Stimulated activated CD8-positive, alpha-beta memory T cell treated with anti-CD3 and anti-CD28 coated beads, Interleukin-12 subunit alpha, Interleukin-12 subunit beta, amount 100 ng/mL, for 4 hours (primary cell): Measurements from ENCODE around the gene C21orf91.

Source experiments
- DNase-seq: peaks from one replicate; pipeline ENCODE4 v3.0.0-alpha.2; 2020; ENCODE audit warnings: low read depth

The C21orf91 gene

DNA sequence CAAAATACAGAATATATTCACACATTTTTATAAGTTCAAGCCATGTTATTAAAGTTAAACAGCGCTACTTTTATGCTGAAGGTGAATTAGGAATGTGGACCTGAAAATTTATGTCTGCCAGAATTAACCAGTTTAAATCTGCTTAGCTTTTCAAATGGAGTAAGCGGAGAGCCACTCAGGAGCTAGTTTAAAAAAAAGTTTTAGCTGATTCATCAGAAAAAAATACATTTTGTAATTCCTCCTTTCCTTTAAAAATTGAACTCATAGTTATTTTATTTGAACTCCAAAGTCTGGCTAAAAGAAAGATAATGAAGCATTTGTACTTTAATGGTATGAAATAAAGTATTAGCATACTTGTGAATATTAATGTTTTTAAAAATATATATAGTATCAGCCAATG is 21.2 kb downstream of the C21orf91 start:
- no peak for DNase-seq

DNA sequence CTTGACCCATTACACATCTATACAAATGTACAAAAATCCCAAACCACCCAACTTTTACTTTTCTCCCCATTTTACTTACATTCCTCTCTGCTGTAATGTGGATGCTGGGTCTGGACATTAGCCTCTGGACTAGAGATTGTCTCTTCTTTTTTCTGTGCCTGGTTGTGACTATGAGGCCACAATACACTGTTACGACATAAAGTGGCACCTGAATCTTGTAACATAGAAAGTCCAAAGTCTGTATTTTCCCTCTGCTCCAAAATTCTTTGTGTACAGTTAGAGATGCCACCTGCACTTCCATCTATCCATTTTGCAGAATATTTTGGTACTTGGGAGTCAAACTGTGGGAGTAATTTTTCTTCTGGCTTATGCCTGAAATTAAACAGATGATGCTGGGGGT is 22.7 kb downstream of the C21orf91 start:
- DNase-seq = no peak

DNA sequence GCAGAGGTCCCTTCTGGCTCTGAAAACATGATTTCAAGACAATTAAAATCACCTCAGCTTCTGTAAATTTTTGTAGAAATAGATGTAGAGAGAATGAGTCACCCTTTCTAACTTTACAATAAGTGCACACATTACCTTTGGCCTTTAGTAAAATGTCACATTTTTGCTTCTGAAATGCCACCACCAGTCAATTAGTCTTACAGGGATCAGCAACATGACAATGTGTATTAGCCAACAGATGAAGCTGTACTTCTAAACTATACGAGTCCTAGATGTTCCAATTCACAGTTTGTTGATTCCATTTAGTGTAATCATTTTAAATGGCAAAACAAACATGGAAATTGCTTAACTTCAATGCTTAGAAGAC is 23.1 kb downstream of the C21orf91 start:
- no peak for DNase-seq

DNA sequence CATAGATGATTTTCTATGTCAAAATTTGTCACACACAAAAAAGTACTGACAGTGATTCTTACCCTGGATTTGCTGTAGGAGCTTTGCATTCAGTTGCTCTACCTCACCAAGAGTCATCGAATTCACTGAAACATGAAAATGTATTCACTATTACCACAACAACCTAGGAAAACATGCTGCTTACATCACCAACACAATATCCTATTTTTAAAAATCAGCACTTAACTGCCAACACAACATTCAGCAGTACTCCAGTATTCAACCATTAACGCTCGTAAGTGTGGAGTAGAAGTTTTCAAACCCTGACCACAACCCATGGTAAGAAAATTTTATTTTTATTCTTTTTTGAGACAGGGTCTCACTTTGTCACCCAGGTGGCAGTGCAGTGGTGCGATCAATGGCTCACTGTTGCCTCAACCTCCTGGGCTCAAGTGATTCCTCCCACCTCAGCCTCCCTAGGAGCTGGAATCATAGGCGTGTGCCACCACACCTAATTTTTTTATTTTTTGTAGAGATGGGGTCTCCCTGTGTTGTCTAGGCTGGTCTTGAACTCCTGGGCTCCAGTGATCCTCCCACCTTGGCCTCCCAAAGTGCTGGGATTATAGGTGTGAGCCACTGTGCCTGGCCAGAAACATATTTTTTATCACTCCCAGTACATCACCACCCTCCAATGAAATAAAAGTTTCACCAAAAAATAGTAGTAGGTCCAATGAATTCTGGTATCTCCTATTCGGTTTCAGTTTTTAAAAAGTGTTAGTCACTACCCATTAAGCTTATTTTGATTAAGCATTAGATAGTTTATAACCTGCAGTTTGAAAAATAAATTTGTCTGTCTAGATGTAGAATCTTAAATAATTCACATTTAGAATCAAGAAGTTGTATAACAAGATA is 23.8 kb downstream of the C21orf91 start:
- DNase-seq = no peak

DNA sequence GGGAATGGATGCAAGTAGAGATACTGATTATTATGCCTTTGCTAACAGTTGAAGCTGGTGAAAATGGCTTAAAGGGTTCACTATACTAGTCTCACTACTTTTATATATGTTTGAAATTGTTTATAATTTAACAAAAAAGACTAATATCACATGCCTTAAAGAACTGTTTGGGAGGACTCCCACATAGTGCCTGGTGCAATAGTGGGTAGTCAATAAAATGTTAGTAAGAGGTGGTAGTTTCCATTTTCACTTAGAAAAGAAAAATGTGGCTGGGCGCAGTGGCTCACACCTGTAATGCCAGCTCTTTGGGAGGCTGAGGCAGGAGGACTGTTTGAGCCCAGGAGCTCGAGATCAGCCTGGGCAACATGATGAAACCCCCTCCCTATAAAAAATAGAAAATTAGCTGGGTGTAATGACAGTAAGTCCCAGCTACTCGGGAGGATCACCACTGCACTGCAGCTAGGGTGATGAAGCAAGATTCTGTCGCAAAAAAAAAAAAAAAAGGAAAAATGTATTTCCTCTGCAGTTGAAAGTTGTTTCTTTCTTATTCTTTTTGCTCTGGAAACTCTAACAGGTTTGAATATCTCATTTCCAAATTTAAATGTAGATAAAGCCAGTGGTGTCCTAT is 24.5 kb downstream of the C21orf91 start:
- no peak for DNase-seq

DNA sequence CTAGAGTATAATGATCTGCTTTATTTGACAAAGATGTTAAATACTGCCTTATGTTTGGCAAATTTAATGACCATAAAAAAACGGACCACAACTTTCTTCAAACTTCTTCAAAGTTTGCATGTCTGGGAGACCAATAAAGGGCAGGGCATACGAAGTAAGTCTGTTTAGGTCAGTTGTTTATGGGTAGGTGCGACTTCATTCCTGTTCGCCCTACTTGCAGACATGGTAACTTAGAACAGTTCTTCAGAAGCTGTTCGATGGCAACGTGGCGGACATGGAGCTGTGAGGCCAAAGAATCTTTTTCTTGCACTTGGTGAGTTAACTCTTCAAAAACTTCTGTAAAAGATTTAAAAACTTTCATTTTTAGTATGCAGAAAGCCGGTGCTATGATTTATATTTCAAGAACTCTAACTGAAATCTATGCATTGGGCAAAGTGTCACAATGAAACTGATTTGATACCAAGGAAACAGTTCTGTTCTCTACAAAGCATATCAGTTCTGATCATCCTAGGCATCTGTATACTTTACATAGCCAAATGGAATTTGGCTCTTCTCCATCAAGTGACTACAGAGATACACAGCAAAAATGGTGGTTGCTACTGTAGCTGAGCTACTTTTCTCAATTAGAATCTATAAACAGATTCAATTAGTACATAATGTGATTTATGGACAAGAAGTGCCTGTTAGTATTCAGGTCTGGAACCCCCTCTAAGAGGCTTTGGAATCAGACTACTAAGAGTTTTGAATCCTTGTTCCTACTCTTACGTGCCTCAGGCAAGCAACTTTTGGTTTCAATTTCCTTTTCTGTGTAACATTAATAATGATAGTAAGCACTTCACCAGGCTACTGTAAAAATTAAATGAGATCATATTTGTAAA is 25.7 kb downstream of the C21orf91 start:
- no peak for DNase-seq

DNA sequence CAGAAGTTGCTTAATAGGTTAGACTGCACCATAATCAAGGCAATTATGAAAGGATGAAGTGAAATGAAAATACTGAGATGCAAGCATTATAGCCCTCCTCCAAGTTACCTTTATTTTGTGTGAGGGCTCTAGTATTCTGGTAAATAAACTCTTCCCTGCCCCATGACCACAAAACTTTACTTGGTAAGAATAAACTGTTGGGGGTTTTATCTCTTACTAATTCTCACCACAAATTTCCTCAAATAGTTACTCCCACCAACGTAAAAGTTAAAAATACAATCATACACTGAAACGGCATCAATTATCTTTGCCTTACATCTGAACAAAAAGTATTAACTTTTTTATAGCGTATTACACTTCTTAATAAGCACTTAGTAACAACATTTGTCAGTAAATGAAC is 29.5 kb downstream of the C21orf91 start:
- no peak for DNase-seq

DNA sequence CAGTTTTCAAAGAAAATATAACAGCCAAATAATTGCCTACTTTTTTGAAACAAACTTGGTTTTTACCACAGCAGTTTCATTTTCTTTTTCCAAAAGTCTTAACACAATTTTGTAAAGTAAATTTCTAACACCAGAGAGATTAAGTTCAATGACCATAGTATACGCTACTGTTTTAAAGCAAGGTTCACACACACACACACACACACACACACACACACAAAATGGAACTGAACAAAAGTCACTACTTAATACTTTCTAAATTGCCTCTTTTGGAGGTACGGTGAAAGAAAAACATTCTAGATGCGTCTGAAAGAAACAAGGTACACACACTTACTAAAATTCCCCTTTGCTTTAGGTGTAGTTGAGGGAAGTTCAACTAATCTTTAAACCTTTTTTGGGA is 30.1 kb downstream of the C21orf91 start:
- DNase-seq = no peak

DNA sequence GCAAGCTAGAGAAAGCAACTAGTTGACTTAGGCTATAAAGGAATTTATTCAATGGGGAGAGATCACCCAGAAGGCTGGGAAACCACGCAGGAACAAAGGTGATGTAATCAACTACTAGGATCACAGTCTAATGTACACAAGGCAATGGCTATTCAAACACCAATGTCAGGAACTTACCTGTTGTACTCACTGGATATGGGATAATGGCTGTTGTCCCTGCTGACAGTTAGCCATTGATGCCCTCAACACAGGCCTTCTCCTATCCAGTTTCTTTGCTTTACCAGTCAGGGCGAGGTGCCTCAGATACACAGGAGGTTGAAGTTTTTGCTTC is 32.3 kb downstream of the C21orf91 start:
- DNase-seq = no peak

DNA sequence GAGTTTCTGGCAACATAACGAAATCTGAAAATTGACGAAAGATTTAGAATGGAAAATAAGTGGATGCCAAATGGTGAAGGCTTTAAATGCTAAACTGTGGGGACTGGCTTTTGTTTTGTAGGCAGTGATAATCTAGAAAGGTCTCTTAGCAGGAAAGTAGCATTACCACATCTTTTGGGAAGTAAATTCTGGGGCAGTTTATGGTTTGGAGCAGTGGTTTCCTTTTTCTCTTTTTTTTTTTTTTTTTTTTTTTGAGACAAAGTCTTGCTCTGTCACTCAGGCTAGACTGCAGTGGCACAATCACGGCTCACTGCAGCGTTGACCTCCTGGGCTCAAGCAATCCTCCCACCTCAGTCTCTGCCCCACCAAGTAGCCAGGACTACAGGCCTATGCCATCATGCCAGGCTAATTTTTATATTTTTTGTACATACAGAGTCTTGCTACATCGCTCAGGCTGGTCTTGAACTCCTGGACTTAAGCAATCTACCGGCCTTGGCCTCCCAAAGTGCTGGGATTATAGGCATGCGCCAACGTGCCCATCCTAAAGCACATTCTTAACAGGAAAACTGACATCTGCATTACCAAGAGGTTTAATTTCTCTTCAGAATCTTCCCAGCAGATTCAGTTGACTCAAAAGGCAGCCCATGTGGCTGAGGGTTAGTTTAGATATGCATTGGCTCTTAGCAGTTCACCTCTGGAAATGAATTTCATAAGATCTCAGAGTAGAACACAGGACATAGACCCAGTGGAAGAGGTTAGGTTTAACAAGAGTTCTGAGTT is 32.9 kb downstream of the C21orf91 start:
- no peak for DNase-seq

DNA sequence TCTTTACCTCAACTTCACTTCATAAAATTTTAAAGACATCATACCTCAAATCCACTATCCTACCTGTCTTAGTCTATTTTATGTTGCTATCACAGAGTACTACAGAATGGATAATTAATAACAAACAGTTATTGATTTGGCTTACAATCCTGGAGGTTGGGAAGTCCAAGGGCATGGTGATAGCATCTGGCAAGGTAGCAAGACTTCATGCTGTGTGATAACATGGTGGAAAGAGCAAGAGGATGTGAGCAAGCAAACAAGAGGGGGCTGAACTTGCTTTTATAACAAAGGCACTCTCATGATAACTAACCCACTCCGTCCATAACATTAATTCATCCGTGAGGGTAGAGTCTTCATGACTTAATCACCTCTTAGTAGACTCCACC is 33.8 kb downstream of the C21orf91 start:
- no peak for DNase-seq

DNA sequence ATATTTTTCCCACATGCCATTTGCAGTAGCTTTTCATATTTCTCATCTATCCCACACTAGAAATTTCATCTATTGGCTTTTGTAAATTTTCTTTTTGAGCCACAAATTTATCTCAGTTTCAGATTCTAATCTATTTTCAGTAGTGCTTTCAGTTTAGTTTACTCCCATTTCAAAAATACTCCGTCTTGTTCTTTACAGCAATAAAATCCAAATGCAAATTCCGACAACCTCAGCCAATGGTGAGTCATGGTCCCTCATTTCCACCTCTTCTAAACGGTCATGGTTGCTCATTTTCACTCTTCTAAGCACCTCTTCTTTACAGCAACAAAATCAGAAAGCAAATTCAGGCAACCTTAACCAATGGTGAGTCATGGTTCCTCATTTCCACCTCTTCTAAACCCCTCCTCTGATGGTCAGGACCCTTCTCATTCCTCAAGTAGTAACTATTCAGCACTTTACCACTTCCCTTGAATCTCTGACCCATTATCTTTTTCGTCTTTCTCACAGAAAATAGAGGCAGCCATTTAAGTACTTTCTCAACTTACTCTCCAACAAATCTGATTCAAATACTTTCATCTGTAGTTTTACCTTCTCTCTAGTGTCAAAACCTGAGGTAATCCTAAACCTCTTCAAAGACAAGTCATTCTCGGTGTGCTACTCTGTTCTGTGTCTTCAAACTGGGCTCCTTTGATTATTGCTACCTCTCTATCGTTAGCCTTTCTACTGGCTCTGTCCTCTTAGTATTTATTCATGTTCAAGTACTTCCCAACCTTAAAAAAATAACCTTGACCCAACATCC is 34.4 kb downstream of the C21orf91 start:
- DNase-seq = no peak

DNA sequence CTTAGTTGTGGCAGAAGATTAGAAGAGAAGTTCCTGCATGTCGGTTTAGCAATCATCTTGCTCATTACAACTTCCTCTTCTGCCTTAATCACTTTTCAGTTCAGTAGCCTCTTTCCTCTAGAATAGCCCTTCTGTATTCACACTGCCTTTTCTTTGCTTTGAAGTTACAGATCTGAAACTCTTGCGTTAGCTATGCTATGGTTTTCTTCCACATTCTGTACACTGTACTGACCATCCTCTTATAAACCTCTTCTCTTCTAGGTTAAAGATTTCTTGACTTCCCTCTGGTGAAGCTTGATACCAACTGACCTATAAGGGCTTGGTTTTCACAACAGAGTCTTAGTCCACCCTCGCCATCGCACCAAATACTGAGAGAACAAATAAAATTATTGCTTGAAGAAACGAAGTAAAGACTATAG is 35.0 kb downstream of the C21orf91 start:
- DNase-seq = no peak

DNA sequence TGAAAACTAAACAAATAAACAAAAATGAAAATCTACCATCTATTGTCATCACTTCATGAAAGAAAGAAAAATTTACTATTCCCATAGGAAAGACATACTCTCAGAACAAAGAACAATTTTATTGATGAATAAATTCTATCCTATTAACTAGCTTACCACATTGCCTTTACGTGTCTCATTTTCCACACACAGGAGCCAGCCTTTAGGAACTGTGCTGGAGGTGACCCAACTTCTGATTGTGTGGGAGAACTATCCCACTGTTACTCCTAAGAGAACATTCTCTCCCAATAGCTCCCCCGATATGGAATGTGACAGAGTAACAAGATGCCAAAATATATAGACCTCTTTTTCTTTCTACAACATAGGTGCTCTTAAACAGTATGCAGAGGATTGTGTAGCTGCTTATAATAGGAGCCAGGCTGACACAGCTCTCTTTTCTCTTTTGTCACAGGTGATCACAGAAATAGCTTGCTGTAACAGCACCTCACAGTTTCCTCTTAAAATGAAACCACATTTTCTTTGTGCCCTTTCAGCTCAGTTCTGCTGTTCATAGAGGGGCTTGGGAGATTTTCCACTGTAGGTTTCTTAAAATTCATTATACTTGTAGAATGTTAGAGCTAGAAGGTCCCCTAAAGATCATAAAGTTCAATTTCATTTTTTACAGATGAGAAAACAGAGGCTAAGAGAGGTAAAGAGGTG is 35.5 kb downstream of the C21orf91 start:
- DNase-seq = no peak

DNA sequence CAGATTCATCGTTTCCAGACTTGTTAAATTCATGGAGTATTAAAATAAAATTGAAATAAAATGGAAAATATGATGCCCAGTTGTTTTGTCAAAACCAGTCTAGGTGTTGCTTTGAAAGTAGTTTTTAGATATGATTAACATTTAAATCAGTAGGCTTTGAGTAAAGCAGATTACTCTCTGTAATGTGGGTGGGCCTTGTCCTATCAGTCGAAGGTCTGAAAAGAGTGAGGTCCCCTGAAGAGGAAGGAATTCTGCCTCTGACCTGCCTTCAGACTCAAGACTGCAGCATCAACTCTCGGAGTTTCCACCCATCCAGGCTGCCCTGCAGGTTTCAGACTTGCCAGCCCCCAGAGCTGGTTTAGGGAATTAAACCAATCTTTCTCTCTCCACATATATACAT is 36.2 kb downstream of the C21orf91 start:
- no peak for DNase-seq

DNA sequence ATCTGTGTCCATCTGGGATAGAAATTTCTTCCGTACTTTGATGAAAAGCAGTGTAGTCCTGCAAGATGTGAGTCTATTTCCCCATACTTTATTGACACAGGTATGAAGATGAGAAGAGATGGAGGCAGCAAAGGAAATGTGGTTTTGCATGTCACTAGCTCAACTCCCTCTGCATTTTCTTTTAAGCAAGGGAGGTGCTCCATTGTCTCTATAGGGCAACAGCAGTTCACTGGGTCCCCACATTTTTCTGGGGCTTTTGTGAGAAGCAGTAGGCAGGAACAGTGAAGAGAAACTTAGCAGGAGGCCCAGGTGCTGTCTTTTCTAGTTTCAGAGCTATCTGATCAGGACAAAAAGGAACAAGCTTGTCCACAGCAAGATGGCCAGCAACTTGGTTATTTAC is 37.1 kb downstream of the C21orf91 start:
- no peak for DNase-seq

DNA sequence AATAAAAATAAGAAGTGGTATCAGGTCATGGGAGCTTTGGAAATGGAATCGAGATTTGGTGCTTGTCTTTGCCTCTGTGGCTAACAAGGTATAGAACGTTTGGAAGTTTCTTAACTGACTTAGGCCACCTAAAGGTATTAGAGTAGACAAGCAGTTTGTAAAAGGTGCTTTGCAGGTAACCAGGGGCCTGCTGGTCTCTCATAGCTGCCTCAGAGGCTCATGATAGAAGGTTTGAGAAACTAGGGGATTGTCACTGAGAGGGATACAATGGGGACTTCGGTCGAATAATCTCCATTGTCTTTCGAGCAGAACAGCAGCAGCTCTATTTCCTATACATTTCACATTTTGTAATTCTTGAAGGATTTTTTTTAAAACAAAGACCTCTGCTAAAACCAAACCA is 37.6 kb downstream of the C21orf91 start:
- no peak for DNase-seq

DNA sequence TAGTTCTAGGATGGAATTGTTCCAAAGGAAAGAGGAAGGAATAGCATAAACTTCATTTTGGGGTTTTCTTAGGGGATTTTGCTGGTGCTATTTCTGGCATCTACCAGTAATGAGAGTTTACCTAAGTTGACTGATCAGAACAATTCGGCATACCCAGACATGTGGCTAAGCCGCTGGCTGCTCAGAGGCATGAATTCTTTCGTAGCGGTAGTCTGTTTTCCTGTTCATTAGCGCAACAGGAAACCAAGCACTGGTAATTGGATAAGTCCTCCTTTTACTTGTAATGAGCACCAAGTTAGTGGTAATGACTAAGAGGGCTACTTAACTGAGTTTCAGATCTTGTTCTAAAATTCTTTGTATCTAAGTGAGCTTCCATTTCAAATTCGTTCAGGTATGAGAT is 38.6 kb downstream of the C21orf91 start:
- no peak for DNase-seq

DNA sequence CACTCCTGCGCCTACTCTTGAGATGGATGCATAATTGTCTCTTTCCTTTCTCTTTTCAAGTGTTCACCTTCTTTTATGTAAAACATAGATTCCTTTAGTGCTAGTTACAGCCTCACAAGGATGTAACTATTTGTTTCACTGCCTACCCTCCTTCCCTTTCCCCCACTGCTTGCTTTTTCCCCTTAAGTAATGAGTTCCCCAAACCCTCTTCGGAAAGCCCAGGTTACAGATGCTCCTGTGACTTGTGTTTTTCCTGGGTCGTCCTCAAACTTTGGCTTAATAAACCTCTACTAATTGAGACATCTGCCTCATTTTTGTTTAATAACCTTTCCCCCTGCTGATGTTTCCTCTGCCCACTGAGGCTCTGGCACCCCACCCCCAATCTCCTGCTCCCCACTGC is 39.2 kb downstream of the C21orf91 start:
- no peak for DNase-seq

DNA sequence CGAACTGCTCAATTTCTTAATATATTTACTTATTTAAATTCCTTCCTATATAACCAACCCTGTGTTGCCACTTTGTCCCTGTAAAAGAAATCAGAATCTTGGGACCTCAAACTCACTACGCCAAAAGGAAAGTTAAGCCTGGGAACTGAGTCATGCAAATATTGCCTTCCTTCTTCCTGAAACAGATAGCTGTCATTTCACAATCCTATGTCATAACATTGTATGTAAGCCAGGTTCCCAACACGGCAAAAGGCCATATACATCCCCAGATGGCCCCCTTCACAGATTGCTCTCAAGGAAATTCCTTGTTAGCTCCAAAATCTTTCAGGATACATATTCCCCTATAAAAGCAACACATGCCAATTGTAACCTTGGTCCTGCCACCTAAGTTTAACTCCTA is 39.7 kb downstream of the C21orf91 start:
- DNase-seq = no peak
